Measurements from ENCODE around the gene FYN.

- TF ChIP-seq CTCF (IDR thresholded peaks at IDR 0.05; ENCODE audit: borderline replicate concordance, extremely low read depth, low read length, poor library complexity, severe bottlenecking) (no peak), EZH2 (IDR thresholded peaks at IDR 0.05; ENCODE audit: borderline replicate concordance, low read depth, low read length, severe bottlenecking) (no peak)
These were observed 161.8 kb downstream of the FYN start for GRCh38 chr6:111711476-111711875.
